Vagina (tissue), 2 donors: ENCODE data around the gene PTTG1IP2. TPM values are rescaled to one million over a fixed set of nuclear protein-coding genes. Genes with fewer than 3 reads are reported as not detected.

Source experiments
- DNase-seq, 2 donors: peaks; one replicate each; pipeline ENCODE4 v3.0.0-alpha.2; 2017; ENCODE audit errors: extremely low spot score in 2 of 2
- H3K27ac ChIP-seq: fragments of 200-600 bp; sonication (generic); one replicate; pipeline ENCODE4 v1.5.1; 2019
- H3K27me3 ChIP-seq: fragments of 200-600 bp; sonication (generic); one replicate; pipeline ENCODE4 v1.5.1; 2019
- H3K36me3 ChIP-seq, 2 donors: fragments of 200-600 bp; sonication (generic); one replicate each; pipeline ENCODE4 v1.5.1; 2017 to 2019
- H3K4me1 ChIP-seq: fragments of 200-600 bp; sonication (generic); one replicate; pipeline ENCODE4 v1.5.1; 2019
- H3K4me3 ChIP-seq, 2 donors: fragments of 200-600 bp; sonication (generic); 1 replicate in 1 of 2; 2 replicates in 1 of 2; pipeline ENCODE4 v1.5.1; 2016 to 2019
- H3K9me3 ChIP-seq: fragments of 200-600 bp; sonication (generic); one replicate; pipeline ENCODE4 v1.5.1; 2019
- CTCF ChIP-seq, 3 experiments: fragments of 450-650 bp in 2 of 3; fragments of 200-600 bp in 1 of 3; sonication (generic) in 1 of 3; IDR thresholded peaks; one replicate each; pipeline ENCODE4 v1.5.1; 2017 to 2019; ENCODE audit warnings: antibody characterized with exemption in 3 of 3, mild to moderate bottlenecking in 2 of 3, moderate library complexity in 2 of 3
- POLR2A ChIP-seq, 2 donors: fragments of 450-650 bp; IDR thresholded peaks; one replicate each; pipeline ENCODE4 v1.6.1; 2017; ENCODE audit warnings: antibody characterized with exemption in 2 of 2, mild to moderate bottlenecking in 2 of 2, moderate library complexity in 2 of 2
- POLR2AphosphoS5 ChIP-seq, 2 donors: sonication (generic); formaldehyde crosslinking; IDR thresholded peaks; one replicate each; pipeline ENCODE4 v1.9.0; 2017; ENCODE audit warnings: antibody characterized with exemption in 2 of 2, mild to moderate bottlenecking in 2 of 2, low read depth in 1 of 2; ENCODE audit not compliant: insufficient read depth in 1 of 2
- intact Hi-C: fragments of 100-400 bp; cut with DNase I; formaldehyde crosslinking; loops from one replicate; pipeline ENCODE4 v1.15.1; 2023
- total RNA-seq: library from RNA; depleted of rRNA; stranded (reverse); fragments of >200 nt; gene quantifications from one replicate; pipeline ENCODE4 v1.2.3, GENCODE V29; 2016

Gene PTTG1IP2
- total RNA-seq, 1 donor from 2014 or later, result not detected

GRCh38 chr7:90511776-90512175, 42.3 kb downstream of the PTTG1IP2 start:
- H3K27ac ChIP-seq, result no peak overlapping the region
- H3K4me1 ChIP-seq, result no peaks in the 10 kb centered on the region
- no peak for DNase-seq
- intact Hi-C loops, result no loop called here
- H3K4me3 ChIP-seq, result no peak overlapping the region
- no peaks in the 10 kb centered on the region for H3K9me3 ChIP-seq
- no peaks in the 10 kb centered on the region for H3K36me3 ChIP-seq
- TF ChIP-seq POLR2A (IDR thresholded peaks at IDR 0.05), result no peak
- TF ChIP-seq POLR2AphosphoS5 (IDR thresholded peaks at IDR 0.05; ENCODE audit: insufficient read depth in 1 of 2, low read depth in 1 of 2), result no peak
- no peak for TF ChIP-seq CTCF (IDR thresholded peaks at IDR 0.05)
- H3K27me3 ChIP-seq, result no peaks in the 10 kb centered on the region

DNA sequence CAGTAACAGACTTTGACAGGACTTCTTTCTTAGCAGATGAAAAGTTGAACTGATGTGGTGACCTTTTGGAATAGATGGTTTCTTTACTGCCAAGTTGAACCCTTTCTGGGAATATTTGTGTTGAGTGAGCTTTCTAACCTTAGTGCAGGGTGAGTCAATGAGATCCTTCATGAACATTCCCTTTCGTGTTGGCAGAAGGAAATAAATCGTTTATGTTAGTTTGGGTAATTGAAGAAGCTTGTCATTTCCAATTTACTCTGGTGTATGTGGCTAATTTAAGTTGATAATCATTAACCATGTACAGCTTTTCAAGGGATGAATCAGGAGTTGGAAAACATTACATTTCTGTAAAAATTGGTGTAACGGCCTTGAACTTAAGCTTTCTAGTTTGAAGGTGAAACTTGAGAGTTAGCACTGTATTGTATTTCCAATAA, 43.4 kb downstream of the PTTG1IP2 start:
- DNase-seq, result no peak
- H3K4me1 ChIP-seq, result no peaks in the 10 kb centered on the region

DNA sequence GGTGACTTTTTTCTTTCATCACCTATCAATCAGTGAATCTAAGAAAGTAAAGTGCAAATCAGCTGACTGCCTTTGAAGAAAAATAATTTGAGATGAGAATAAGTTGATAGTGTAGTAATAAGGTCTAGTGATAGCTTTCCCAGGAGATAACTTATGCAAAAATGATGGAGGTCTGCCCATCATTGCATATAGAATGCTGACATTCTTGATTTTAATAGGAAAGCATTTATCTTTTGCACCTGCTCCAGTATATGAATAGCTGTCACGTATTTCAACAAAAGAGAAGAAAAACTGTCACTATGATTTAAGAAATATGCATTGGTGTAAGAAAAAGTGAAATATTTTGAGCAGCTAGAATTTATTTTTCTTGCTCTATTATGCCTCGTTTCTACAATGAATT, 46.8 kb downstream of the PTTG1IP2 start:
- no peak for TF ChIP-seq POLR2AphosphoS5 (IDR thresholded peaks at IDR 0.05; ENCODE audit: insufficient read depth in 1 of 2, low read depth in 1 of 2)
- no peak for TF ChIP-seq POLR2A (IDR thresholded peaks at IDR 0.05)
- TF ChIP-seq CTCF (IDR thresholded peaks at IDR 0.05), result no peak
- Histone ChIP-seq H3K36me3 (no peaks in the 10 kb centered on the region), H3K9me3 (no peaks in the 10 kb centered on the region), H3K4me1 (no peaks in the 10 kb centered on the region), H3K27me3 (no peaks in the 10 kb centered on the region), H3K4me3 (no peak overlapping the region), H3K27ac (no peak overlapping the region)
- intact Hi-C loops, result no loop called here
- no peak for DNase-seq

More for the DNA sequence above, 43.4 kb downstream of the PTTG1IP2 start:
- intact Hi-C loops, result no loop called here
- no peak overlapping the region for H3K4me3 ChIP-seq
- no peaks in the 10 kb centered on the region for H3K27me3 ChIP-seq
- H3K27ac ChIP-seq, result no peak overlapping the region
- H3K36me3 ChIP-seq, result no peaks in the 10 kb centered on the region
- H3K9me3 ChIP-seq, result no peaks in the 10 kb centered on the region
- no peak for TF ChIP-seq POLR2A (IDR thresholded peaks at IDR 0.05)
- TF ChIP-seq CTCF (IDR thresholded peaks at IDR 0.05), result no peak
- TF ChIP-seq POLR2AphosphoS5 (IDR thresholded peaks at IDR 0.05; ENCODE audit: insufficient read depth in 1 of 2, low read depth in 1 of 2), result no peak

DNA sequence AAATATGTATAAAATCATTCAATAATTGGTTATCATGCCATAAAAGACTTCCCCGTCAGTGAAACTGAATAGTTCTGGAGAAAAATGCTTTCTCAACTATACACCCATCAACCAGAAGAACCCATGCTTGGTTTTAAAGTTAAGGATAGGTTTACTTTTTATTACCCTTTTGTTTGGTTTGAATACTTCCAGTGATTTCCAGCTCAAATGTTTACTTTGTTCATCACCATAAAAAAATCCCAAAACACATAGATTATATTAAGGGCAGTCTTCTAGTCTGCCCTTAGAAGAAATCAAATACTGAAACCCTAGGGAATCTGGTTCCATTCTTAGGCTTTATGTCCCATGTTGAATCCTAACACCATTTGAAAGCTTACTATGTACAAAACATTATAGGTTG, 49.2 kb downstream of the PTTG1IP2 start:
- no peak for DNase-seq
- H3K27ac ChIP-seq, result no peak overlapping the region
- intact Hi-C loops, result no loop called here
- no peak overlapping the region for H3K4me3 ChIP-seq
- TF ChIP-seq POLR2AphosphoS5 (IDR thresholded peaks at IDR 0.05; ENCODE audit: insufficient read depth in 1 of 2, low read depth in 1 of 2) (no peak), CTCF (IDR thresholded peaks at IDR 0.05) (no peak), POLR2A (IDR thresholded peaks at IDR 0.05) (no peak)
- H3K27me3 ChIP-seq, result no peaks in the 10 kb centered on the region
- H3K4me1 ChIP-seq, result no peaks in the 10 kb centered on the region
- H3K9me3 ChIP-seq, result no peaks in the 10 kb centered on the region
- no peaks in the 10 kb centered on the region for H3K36me3 ChIP-seq

GRCh38 chr7:90520484-90520883, 51.0 kb downstream of the PTTG1IP2 start:
- TF ChIP-seq POLR2AphosphoS5 (IDR thresholded peaks at IDR 0.05; ENCODE audit: insufficient read depth in 1 of 2, low read depth in 1 of 2), result no peak
- no peak for TF ChIP-seq CTCF (IDR thresholded peaks at IDR 0.05)
- no peak for TF ChIP-seq POLR2A (IDR thresholded peaks at IDR 0.05)
- intact Hi-C loops, result no loop called here

More at GRCh38 chr7:90520484-90520883, 51.0 kb downstream of the PTTG1IP2 start:
- Histone ChIP-seq H3K9me3 (no peaks in the 10 kb centered on the region), H3K36me3 (no peaks in the 10 kb centered on the region), H3K4me1 (no peaks in the 10 kb centered on the region), H3K27me3 (no peaks in the 10 kb centered on the region), H3K4me3 (no peak overlapping the region), H3K27ac (no peak overlapping the region)
- no peak for DNase-seq
